Measurements from ENCODE around the gene SMIM43.

Gene SMIM43

GRCh38 chr4:121764702-121765367 lies at the start of gene SMIM43:
Gene SMIM43, minus strand, starts transcription at chr4:121765164. Its CDS starts 59 bp downstream, at chr4:121765105.
- DNase-seq (ENCODE audit: low read depth, low spot score), result no peak

GRCh38 chr4:121814756-121815155 lies 49.8 kb upstream of the SMIM43 start:
- DNase-seq (ENCODE audit: low read depth, low spot score), result no peak

- no peak for DNase-seq (ENCODE audit: low read depth, low spot score)
Measured at GRCh38 chr4:121811122-121811521, 46.2 kb upstream of the SMIM43 start.

- no peak for DNase-seq (ENCODE audit: low read depth, low spot score)
Measured at GRCh38 chr4:121806411-121806810, 41.4 kb upstream of the SMIM43 start.

- no peak for DNase-seq (ENCODE audit: low read depth, low spot score)
Measured at GRCh38 chr4:121801715-121802075, 36.7 kb upstream of the SMIM43 start.

- peak; percentile 82 for DNase-seq (ENCODE audit: low read depth, low spot score)
Measured at GRCh38 chr4:121800961-121801714, 36.2 kb upstream of the SMIM43 start, which contains the start of gene EXOSC9. Gene EXOSC9, plus strand, starts transcription at chr4:121801323. Its CDS starts 102 bp downstream, at chr4:121801425.

GRCh38 chr4:121800638-121800960 lies 35.6 kb upstream of the SMIM43 start:
- DNase-seq (ENCODE audit: low read depth, low spot score), result no peak

- no peak for DNase-seq (ENCODE audit: low read depth, low spot score)
Measured at GRCh38 chr4:121799867-121800501, 35.0 kb upstream of the SMIM43 start.

- DNase-seq (ENCODE audit: low read depth, low spot score), result no peak
Measured at GRCh38 chr4:121799208-121799823, 34.4 kb upstream of the SMIM43 start.

- DNase-seq (ENCODE audit: low read depth, low spot score), result no peak
Measured at GRCh38 chr4:121796283-121796682, 31.3 kb upstream of the SMIM43 start.

- DNase-seq (ENCODE audit: low read depth, low spot score), result no peak
Measured at GRCh38 chr4:121794505-121795188, 29.7 kb upstream of the SMIM43 start.

- DNase-seq (ENCODE audit: low read depth, low spot score), result no peak
Measured at GRCh38 chr4:121792966-121793365, 28.0 kb upstream of the SMIM43 start.

- no peak for DNase-seq (ENCODE audit: low read depth, low spot score)
Measured at GRCh38 chr4:121791481-121791880, 26.5 kb upstream of the SMIM43 start.

- no peak for DNase-seq (ENCODE audit: low read depth, low spot score)
Measured at GRCh38 chr4:121790976-121791375, 26.0 kb upstream of the SMIM43 start.

GRCh38 chr4:121789960-121790829 lies 25.2 kb upstream of the SMIM43 start:
- no peak for DNase-seq (ENCODE audit: low read depth, low spot score)

GRCh38 chr4:121789455-121789854 lies 24.5 kb upstream of the SMIM43 start:
- no peak for DNase-seq (ENCODE audit: low read depth, low spot score)

- DNase-seq (ENCODE audit: low read depth, low spot score), result no peak
Measured at GRCh38 chr4:121788896-121789295, 23.9 kb upstream of the SMIM43 start.

GRCh38 chr4:121786221-121786620 lies 21.3 kb upstream of the SMIM43 start:
- no peak for DNase-seq (ENCODE audit: low read depth, low spot score)

- no peak for DNase-seq (ENCODE audit: low read depth, low spot score)
Measured at GRCh38 chr4:121785479-121785878, 20.5 kb upstream of the SMIM43 start.

- no peak for DNase-seq (ENCODE audit: low read depth, low spot score)
Measured at GRCh38 chr4:121784975-121785374, 20.0 kb upstream of the SMIM43 start.

GRCh38 chr4:121784401-121784800 lies 19.4 kb upstream of the SMIM43 start:
- DNase-seq (ENCODE audit: low read depth, low spot score), result no peak

Measured in activated naive CD8-positive, alpha-beta T cell treated with anti-CD3 and anti-CD28 coated beads, Interleukin-2, amount 50 U/mL, for 16 hours (primary cell).